Subcutaneous abdominal adipose tissue (tissue), 5 donors: ENCODE results near the gene MAP3K13.
"Not testable (repeated sequence)": the region's sequence is repeated elsewhere in the genome, so short reads cannot be mapped to it uniquely, and the experiment has no call there.

Experiments used
- H3K27ac ChIP-seq: one replicate; pipeline ENCODE4 v1.7.0; 2013; ENCODE audit warnings: low read depth, mild to moderate bottlenecking, inconsistent platforms, low read length, moderate library complexity
- H3K27me3 ChIP-seq, 5 donors: one replicate each; pipeline ENCODE4 v1.7.0; 2013; ENCODE audit warnings: low read length in 5 of 5, inconsistent platforms in 1 of 5; ENCODE audit not compliant: control insufficient read depth in 5 of 5, insufficient read depth in 4 of 5
- H3K36me3 ChIP-seq, 5 donors: one replicate each; pipeline ENCODE4 v1.7.0; 2013; ENCODE audit warnings: low read length in 5 of 5; ENCODE audit not compliant: control insufficient read depth in 5 of 5, insufficient read depth in 5 of 5
- H3K4me1 ChIP-seq, 5 donors: one replicate each; pipeline ENCODE4 v1.7.0; 2013; ENCODE audit warnings: low read length in 5 of 5, mild to moderate bottlenecking in 3 of 5, moderate library complexity in 1 of 5; ENCODE audit not compliant: control insufficient read depth in 5 of 5, insufficient read depth in 5 of 5
- H3K4me3 ChIP-seq, 5 donors: one replicate each; pipeline ENCODE4 v1.7.0; 2013; ENCODE audit warnings: low read length in 5 of 5, low read depth in 1 of 5
- H3K9ac ChIP-seq, 5 donors: one replicate each; pipeline ENCODE4 v1.7.0; 2013; ENCODE audit warnings: low read length in 5 of 5, mild to moderate bottlenecking in 4 of 5, moderate library complexity in 3 of 5
- H3K9me3 ChIP-seq, 5 donors: one replicate each; pipeline ENCODE4 v1.7.0; 2013; ENCODE audit warnings: low read length in 5 of 5; ENCODE audit not compliant: control insufficient read depth in 5 of 5
- donor health status: healthy.
- donor health status: healthy.
- donor health status: healthy.
- donor health status: healthy.
- donor health status: healthy.

Gene MAP3K13

GRCh38 chr3:185439745-185440466 lies 77.0 kb downstream of the MAP3K13 start:
- H3K4me3 ChIP-seq: no peak overlapping the region
- H3K4me1 ChIP-seq: no peaks in the 10 kb centered on the region
- no peaks in the 10 kb centered on the region for H3K9me3 ChIP-seq
- no peak overlapping the region for H3K27ac ChIP-seq
- no peaks in the 10 kb centered on the region for H3K27me3 ChIP-seq
- H3K9ac ChIP-seq: no peak overlapping the region
- peaks cover 0 to 7% (median 5%) of the 10 kb centered on the region in 5 donors for H3K36me3 ChIP-seq

- Histone ChIP-seq H3K9ac (no peak overlapping the region), H3K27ac (no peak overlapping the region), H3K4me1 (no peaks in the 10 kb centered on the region), H3K36me3 (peaks cover 0 to 11% (median 5%) of the 10 kb centered on the region in 5 donors), H3K27me3 (no peaks in the 10 kb centered on the region), H3K9me3 (no peaks in the 10 kb centered on the region), H3K4me3 (no peak overlapping the region)
These were observed 79.1 kb downstream of the MAP3K13 start for GRCh38 chr3:185442031-185442430.

GRCh38 chr3:185444329-185444728 lies 81.4 kb downstream of the MAP3K13 start:
- H3K27me3 ChIP-seq: no peaks in the 10 kb centered on the region
- no peaks in the 10 kb centered on the region for H3K9me3 ChIP-seq

GRCh38 chr3:185448107-185448506 lies 85.2 kb downstream of the MAP3K13 start:
- Histone ChIP-seq H3K27me3 (no peaks in the 10 kb centered on the region), H3K27ac (no peak overlapping the region), H3K4me3 (no peak overlapping the region), H3K9me3 (no peaks in the 10 kb centered on the region), H3K9ac (no peak overlapping the region), H3K36me3 (peaks cover 0 to 10% (median 2%) of the 10 kb centered on the region in 5 donors), H3K4me1 (no peaks in the 10 kb centered on the region)

More at GRCh38 chr3:185444329-185444728, 81.4 kb downstream of the MAP3K13 start:
- Histone ChIP-seq H3K4me1 (no peaks in the 10 kb centered on the region), H3K9ac (no peak overlapping the region), H3K4me3 (no peak overlapping the region), H3K36me3 (peaks cover 0 to 7% (median 4%) of the 10 kb centered on the region in 5 donors), H3K27ac (no peak overlapping the region)

- not testable (repeated sequence) for H3K27ac ChIP-seq, H3K4me3 ChIP-seq, H3K9me3 ChIP-seq, H3K9ac ChIP-seq, H3K27me3 ChIP-seq, H3K36me3 ChIP-seq, H3K4me1 ChIP-seq
These were observed 88.5 kb downstream of the MAP3K13 start for GRCh38 chr3:185451432-185451831.

GRCh38 chr3:185457376-185457775 lies 94.4 kb downstream of the MAP3K13 start:
- Histone ChIP-seq H3K4me3 (no peak overlapping the region), H3K9me3 (no peaks in the 10 kb centered on the region), H3K4me1 (peaks cover 0 to 3% (median 0%) of the 10 kb centered on the region in 5 donors), H3K36me3 (peaks cover 0 to 2% (median 0%) of the 10 kb centered on the region in 5 donors), H3K9ac (no peak overlapping the region), H3K27me3 (no peaks in the 10 kb centered on the region), H3K27ac (no peak overlapping the region)

GRCh38 chr3:185460309-185460708 lies 97.4 kb downstream of the MAP3K13 start:
- Histone ChIP-seq H3K4me1 (peaks cover 0 to 3% (median 0%) of the 10 kb centered on the region in 5 donors), H3K4me3 (no peak overlapping the region), H3K9me3 (no peaks in the 10 kb centered on the region), H3K27ac (no peak overlapping the region), H3K9ac (no peak overlapping the region), H3K27me3 (no peaks in the 10 kb centered on the region), H3K36me3 (peaks cover 2 to 13% (median 2%) of the 10 kb centered on the region in 5 donors)

GRCh38 chr3:185460719-185461350 lies 97.9 kb downstream of the MAP3K13 start:
- Histone ChIP-seq H3K27me3 (no peaks in the 10 kb centered on the region), H3K9me3 (no peaks in the 10 kb centered on the region), H3K36me3 (peaks cover 5 to 19% (median 5%) of the 10 kb centered on the region in 5 donors), H3K4me1 (peaks cover 0 to 3% (median 0%) of the 10 kb centered on the region in 5 donors), H3K4me3 (no peak overlapping the region), H3K27ac (no peak overlapping the region), H3K9ac (no peak overlapping the region)

- no peaks in the 10 kb centered on the region for H3K4me1 ChIP-seq
- H3K9me3 ChIP-seq: no peaks in the 10 kb centered on the region
- no peak overlapping the region for H3K4me3 ChIP-seq
- no peak overlapping the region for H3K27ac ChIP-seq
- no peaks in the 10 kb centered on the region for H3K27me3 ChIP-seq
- no peak overlapping the region for H3K9ac ChIP-seq
- H3K36me3 ChIP-seq: peaks cover 14 to 31% (median 16%) of the 10 kb centered on the region in 5 donors
These were observed 102.5 kb downstream of the MAP3K13 start for GRCh38 chr3:185465471-185465870.

GRCh38 chr3:185466123-185466522 lies 103.2 kb downstream of the MAP3K13 start:
- H3K9me3 ChIP-seq, H3K9ac ChIP-seq, H3K27me3 ChIP-seq, H3K4me3 ChIP-seq, H3K27ac ChIP-seq, H3K4me1 ChIP-seq: not testable (repeated sequence)
- peaks cover 15 to 31% (median 16%) of the 10 kb centered on the region in 5 donors for H3K36me3 ChIP-seq
